ENCODE data around the gene TIFAB.
"Not testable (repeated sequence)": the region's sequence is repeated elsewhere in the genome, so short reads cannot be mapped to it uniquely, and the experiment has no call there.

TIFAB gene, protein sequence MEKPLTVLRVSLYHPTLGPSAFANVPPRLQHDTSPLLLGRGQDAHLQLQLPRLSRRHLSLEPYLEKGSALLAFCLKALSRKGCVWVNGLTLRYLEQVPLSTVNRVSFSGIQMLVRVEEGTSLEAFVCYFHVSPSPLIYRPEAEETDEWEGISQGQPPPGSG

GRCh38 chr5:135452321-135453030 lies at the start of gene TIFAB:
Gene TIFAB, minus strand, starts transcription at chr5:135452351. Its CDS starts 2,412 bp downstream, at chr5:135449939.
- no peak for DNase-seq (ENCODE audit: low read depth)

GRCh38 chr5:135498637-135498995 lies 46.5 kb upstream of the TIFAB start:
- no peak for DNase-seq (ENCODE audit: low read depth)

DNA sequence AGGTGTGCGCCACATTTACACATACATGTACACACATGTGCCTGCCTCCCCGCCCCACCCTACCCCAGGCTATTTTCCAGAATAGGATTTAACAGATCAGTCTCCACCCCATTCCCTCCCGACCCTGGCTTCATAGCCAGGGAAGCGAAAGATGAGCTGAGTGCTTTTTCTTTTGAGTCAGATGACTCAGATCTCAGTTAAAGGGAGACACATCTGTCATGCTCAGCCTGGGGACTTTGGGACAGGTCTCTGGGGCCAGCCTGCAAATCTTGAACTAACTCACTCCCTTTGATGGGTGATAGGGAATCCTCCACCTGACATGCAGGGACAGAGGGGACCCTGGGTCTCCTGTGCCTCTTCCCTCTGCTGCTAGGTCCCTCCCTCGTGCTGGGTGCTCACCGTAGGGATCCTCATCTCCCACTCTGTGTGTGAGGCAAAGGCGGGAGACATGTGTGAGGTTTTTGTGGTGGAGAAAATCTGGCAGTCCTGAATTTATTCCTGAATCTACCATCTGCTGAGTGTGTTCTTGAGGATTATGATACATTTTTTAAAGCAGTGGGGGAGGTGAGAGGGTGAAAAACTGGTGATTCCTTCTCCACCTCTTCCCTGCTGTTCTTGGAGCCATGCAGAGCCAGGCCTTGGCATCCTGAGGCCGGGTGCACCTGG lies 46.0 kb upstream of the TIFAB start:
- DNase-seq (ENCODE audit: low read depth) = no peak

DNA sequence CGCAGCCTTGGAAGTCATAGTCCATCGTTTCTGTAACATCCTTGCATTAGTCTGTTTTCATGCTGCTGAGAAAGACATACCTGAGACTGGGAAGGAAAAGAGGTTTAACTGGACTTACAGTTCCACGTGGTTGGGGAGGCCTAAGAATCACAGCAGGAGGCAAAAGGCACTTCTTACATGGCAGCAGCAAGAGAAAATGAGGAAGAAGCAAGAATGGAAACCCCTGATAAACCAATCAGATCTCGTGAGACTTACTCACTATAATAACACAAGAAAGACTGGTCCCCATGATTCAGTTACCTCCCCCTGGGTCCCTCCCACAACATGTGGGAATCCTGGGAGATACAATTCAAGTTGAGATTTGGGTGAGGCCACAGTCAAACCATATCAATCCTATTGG lies 43.4 kb upstream of the TIFAB start:
- DNase-seq (ENCODE audit: low read depth) = not testable (repeated sequence)

DNA sequence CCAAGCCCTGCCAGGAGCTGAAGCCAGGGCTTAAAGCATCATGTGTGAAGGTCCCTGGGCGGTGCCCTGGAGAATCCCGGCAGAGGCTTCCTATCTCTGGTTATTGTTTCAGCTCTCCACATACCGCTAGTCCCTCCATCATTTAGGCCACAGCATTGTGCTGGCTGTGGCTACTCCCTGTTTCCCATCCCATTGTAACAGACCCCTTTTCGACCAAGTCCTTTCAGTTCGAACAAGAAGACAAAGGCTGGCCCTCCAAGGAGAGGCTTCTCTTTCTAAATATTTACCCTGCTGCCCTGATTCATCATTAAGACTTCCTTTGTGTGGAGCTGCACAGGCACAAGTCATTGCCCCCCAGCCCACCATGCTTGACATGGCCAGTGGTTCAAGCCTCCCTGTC lies 42.0 kb upstream of the TIFAB start:
- no peak for DNase-seq (ENCODE audit: low read depth)

DNA sequence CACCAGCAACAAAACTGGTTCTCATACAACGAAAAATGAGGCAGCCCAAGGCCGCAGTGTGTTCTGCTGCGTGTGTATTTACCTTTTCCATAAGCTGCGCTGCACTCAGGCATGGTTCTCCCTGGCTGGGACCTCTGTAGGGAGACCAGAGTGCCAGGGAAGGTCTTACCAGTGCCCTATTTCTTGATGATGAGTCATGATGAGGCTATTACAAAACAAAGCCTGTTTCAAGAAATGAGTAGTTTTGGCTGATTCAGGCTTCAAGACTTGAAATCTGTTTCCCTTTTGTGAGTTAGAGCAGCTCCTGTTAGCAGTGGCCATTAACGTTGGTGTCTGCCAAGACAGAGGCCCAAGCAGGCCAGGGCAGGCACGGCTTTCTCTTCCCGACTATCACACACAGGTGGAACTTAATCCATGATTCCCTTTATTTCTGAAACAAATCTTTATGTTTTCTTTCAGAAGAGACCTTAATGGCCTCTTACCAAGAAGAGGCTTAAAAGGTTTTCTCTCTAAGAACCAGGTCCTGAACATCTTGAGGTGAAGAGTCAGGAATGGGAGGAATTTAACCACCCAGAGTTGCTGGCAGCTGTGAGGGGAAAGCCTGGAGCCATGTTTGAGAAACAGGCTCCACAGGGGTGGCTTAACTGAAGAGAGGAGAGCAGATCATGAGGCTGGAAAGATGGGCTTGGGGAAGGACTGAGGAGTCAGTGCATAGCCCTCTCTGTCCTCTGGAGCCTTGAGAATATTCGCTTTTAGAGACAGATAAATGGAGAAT lies 41.4 kb upstream of the TIFAB start:
- no peak for DNase-seq (ENCODE audit: low read depth)

GRCh38 chr5:135492319-135492626 lies 40.1 kb upstream of the TIFAB start:
- DNase-seq (ENCODE audit: low read depth) = no peak

GRCh38 chr5:135491552-135492318 lies 39.6 kb upstream of the TIFAB start:
- DNase-seq (ENCODE audit: low read depth) = no peak

- no peak for DNase-seq (ENCODE audit: low read depth)
Observed at GRCh38 chr5:135491038-135491551, 38.9 kb upstream of the TIFAB start.

GRCh38 chr5:135490245-135491037 lies 38.3 kb upstream of the TIFAB start:
- DNase-seq (ENCODE audit: low read depth) = no peak

DNA sequence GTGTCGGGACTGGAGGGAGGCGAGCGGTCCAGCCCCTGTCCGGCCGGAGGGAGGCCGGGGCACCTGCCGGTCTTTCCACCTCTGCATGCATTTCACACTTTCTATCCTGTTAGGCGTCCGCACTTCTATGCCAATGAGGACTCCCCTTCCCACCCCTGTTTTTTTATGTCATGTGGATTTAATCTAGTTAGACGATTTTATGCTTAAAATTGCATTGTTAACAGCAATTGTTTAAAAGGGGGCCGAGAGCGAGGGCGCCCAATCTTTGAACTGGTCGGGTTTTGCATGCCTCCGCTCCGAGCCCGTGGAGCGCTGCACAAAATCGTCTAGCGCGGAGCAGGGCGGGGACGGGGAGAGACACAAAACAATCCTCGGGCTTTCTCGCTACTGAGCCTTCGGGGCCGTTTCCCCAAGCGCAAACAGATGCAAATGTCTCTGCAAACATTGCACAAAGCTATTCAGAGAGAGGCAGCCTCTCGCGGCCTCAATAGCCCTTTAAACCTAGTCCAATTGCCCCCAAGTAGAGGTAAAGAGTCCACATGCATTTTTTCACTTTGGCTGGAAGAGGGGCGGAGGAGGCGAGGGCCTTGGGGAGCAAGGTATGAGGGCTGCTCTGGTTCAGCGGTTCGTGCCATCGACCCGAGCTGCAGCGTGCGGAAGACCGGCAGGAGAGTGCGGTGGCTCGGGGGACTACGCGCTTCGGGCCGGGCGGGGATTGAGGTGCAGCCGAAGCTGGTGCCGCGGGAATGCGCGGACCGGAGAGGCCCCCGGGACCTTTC lies 37.5 kb upstream of the TIFAB start:
- DNase-seq (ENCODE audit: low read depth) = no peak

- no peak for DNase-seq (ENCODE audit: low read depth)
Observed at GRCh38 chr5:135488727-135489465, 36.7 kb upstream of the TIFAB start.

DNA sequence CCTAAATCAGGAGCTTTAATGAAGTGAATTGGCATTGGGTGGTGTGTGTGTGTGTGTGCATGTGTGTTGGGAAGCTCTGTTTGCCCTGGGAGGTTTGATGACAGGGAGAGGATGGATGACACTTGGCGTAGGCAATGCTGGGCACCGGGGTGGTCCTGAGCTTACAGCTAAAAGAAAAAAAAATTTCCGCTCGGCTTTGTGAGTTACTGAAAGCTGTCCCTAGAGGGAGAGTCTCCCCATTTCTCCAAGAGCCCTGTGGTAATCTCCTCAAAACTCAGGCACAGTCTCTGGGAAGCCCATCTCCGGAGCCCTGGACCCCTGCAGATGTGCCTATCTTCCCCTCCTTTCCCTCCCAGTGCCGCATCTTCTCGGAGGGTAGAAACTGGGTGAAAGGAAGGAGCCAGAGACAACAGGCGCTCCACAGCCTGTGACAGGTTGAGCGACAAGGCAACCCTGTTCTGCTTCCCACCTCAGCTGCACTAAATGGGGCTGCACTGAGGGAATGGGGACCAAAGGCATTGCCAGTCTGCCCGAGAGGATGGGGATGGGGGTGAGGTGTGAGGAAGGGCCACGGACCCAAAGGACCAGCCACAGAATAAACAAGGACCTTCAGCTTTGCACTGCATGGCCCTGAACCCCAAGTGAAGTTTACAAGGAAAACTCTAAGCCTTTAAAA lies 35.8 kb upstream of the TIFAB start:
- no peak for DNase-seq (ENCODE audit: low read depth)

GRCh38 chr5:135487037-135487395 lies 34.9 kb upstream of the TIFAB start:
- DNase-seq (ENCODE audit: low read depth) = no peak

DNA sequence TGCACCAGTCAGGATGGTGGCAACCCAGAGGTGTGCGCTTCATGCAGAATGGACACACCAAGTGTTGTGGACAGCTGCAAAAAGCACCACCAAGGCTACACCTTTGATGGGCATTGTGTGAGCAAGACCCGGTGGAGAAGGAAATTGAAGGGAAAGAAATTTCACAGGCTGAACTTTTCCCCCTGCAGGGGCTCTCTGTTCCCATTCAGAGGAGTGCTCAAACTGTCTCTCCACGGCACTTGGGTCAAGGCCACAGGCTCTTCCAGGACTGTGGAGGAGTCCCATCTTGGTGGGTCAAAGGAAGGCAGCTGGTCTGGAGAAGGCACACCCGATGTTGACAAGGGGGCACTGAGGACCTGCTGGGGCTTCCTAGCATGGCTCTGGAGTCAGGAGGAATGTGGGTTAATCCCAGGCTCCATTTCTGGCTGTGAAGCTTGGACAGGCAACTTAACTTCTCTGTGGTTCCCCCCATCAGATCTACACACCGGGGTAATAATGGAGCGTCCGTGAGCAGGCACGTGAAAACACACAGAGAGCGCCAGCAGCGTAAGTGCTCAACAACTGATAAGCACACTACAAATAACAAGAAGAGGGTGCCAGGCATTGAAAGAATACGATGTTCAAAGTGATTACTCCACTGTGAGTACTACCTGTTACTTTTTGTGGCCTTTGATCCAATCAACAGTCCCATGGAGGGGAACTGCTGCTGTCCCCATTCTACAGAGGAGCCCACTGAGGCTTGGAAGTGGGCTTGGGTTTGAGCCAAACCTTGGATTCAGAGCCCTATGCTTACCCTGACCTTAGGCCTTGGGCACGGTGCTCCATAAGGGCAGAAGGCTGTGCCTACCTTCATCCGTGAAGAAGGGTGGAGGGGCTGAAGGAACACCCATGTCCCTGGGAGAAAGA lies 34.2 kb upstream of the TIFAB start:
- no peak for DNase-seq (ENCODE audit: low read depth)

DNA sequence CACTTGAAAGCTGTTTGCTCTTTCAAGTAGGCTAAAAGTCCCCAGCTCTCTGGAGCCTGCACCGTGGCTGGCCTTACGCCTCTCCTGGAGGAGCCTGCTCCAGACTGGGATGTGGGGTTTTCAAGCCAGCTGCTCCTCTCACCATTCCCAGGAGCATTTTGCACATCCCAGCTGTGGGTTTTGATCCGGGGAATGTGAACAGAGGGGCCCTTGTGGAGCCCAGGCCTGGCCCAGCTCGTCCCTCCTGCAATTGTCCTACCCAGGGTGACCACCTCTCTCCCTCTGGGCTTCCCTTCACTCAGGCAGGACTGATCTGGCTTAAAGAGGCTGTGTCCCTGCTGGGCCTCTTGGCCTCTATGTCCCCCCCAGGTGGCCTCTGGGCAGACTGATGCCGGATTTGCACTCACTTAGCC lies 32.5 kb upstream of the TIFAB start:
- DNase-seq (ENCODE audit: low read depth) = no peak

DNA sequence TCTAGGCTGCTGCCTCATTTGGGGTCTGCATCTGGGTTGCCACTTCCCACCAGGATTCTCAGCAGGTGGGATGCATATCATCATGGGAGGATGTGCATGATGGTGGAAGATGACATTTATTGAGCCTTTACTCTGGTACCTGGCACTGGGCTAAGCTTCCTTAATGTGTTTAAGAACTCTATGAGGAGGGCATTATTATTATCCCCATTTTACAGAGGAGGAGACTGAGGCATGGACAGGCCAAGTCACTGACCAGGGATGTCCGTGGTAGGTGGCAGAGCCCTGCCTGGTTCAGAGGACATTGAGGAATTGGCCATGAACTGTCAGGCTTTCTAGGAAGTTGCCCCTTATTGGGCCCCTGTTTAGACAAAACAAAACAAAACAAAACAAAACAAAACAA lies 31.1 kb upstream of the TIFAB start:
- no peak for DNase-seq (ENCODE audit: low read depth)

- no peak for DNase-seq (ENCODE audit: low read depth)
Observed at GRCh38 chr5:135482381-135482933, 30.3 kb upstream of the TIFAB start.

Data from stimulated activated CD8-positive, alpha-beta memory T cell treated with anti-CD3 and anti-CD28 coated beads, Interleukin-12 subunit alpha, Interleukin-12 subunit beta, amount 100 ng/mL, for 1 hour (primary cell).